GM12801 (cell line): ENCODE data around the gene L3MBTL3.

Experiments used
- TF ChIP-seq, protein P1 (sequence below): IDR thresholded peaks from one replicate; pipeline ENCODE4 v1.5.1; 2011; ENCODE audit warnings: control low read depth; ENCODE audit not compliant: insufficient read length; ENCODE audit errors: extremely low read depth

L3MBTL3 gene

GRCh38 chr6:130138909-130139242 lies 120.5 kb downstream of the L3MBTL3 start:
- TF ChIP-seq, protein P1, sequence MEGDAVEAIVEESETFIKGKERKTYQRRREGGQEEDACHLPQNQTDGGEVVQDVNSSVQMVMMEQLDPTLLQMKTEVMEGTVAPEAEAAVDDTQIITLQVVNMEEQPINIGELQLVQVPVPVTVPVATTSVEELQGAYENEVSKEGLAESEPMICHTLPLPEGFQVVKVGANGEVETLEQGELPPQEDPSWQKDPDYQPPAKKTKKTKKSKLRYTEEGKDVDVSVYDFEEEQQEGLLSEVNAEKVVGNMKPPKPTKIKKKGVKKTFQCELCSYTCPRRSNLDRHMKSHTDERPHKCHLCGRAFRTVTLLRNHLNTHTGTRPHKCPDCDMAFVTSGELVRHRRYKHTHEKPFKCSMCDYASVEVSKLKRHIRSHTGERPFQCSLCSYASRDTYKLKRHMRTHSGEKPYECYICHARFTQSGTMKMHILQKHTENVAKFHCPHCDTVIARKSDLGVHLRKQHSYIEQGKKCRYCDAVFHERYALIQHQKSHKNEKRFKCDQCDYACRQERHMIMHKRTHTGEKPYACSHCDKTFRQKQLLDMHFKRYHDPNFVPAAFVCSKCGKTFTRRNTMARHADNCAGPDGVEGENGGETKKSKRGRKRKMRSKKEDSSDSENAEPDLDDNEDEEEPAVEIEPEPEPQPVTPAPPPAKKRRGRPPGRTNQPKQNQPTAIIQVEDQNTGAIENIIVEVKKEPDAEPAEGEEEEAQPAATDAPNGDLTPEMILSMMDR: no peak

- TF ChIP-seq, protein P1: no peak
Observed at GRCh38 chr6:130140084-130140483, 121.7 kb downstream of the L3MBTL3 start.

GRCh38 chr6:130143709-130144108 lies 125.3 kb downstream of the L3MBTL3 start:
- TF ChIP-seq, protein P1: no peak

DNA sequence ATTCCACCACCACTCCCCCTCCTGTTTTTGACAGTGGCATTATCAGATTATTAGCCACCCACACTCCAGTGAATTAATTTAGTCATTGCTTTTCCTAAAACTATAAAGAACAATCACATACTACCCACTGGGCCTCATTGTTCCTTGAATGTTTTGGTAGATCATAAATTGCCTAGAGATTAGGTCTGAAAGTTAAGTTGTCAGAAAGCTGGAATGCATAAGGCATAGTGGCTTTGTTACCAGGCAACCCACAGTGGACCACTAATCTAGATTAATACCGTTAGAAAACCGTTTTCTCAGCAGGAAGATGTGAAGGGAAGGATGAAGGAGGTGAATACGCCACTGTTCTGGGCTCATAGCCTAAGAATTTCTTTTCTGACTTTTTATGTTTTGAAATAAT lies 128.7 kb downstream of the L3MBTL3 start:
- TF ChIP-seq, protein P1: no peak

DNA sequence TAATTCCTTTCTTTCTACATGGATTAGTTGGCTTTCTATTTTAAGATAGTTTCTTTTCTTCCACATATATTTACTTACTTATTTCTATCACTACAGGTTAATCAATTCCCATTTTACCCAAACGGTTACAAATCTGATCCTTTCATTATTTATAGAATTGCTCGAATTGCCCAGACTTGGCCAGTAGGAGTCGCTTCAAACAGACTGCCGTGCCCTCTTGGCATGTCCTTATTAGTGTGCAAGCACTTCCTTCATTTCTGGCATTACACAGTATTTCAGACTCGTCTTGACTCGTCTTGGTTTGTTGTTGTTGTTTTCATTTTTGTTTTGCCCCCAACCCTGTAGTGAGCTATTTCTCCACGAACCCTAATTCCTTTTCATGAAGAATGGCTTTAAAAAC lies 129.8 kb downstream of the L3MBTL3 start:
- TF ChIP-seq, protein P1: no peak

- TF ChIP-seq, protein P1: no peak
Observed at GRCh38 chr6:130150906-130151305, 132.5 kb downstream of the L3MBTL3 start.

DNA sequence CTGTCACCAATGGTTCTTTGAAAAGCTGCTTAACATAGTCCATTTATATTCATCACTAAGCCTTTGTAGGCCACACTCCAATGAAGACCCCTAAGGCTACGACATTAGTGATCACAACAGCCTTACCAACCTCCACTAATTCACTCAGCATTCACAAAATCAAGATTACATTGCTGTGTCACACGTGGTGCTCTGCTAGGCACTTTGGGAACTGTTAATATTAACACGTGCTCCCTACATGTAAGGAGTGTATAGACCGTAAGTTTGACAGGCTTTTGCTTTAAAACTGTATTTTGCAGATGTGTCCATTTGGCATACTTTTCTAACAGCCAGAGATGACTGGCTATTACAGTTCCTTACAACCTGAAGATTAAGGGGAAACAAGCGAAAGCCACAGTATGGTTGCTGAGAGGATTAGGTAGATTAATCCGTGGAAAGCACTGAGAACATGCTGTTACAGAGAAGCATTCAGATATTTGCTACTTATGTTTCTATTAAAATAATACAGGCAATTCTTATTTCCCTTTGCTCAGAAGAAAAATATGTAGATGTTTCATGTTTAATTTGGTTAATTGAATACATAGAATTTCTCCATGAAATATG lies 134.6 kb downstream of the L3MBTL3 start:
- TF ChIP-seq, protein P1: no peak
